T-helper 1 cell treated with Interleukin-12 subunit alpha and Interleukin-12 subunit beta and Interleukin-4 antibody, amounts not matched to agents 30 μg/mL and 1 μg/mL, for 36 hours (primary cell): ENCODE measurements around the gene NTM.

Experiments
- H3K27ac Mint-ChIP-seq: one replicate; pipeline ENCODE4 v1.8.0; 2021; ENCODE audit warnings: mild to moderate bottlenecking, mixed read lengths
- H3K27me3 Mint-ChIP-seq: one replicate; pipeline ENCODE4 v1.8.0; 2021; ENCODE audit warnings: low read depth, mixed read lengths
- H3K36me3 Mint-ChIP-seq: one replicate; pipeline ENCODE4 v1.8.0; 2021; ENCODE audit warnings: low read depth, mixed read lengths
- H3K4me1 Mint-ChIP-seq: one replicate; pipeline ENCODE4 v1.8.0; 2021; ENCODE audit warnings: low read depth, mixed read lengths
- H3K4me3 Mint-ChIP-seq: one replicate; pipeline ENCODE4 v1.8.0; 2021; ENCODE audit warnings: mild to moderate bottlenecking, moderate library complexity, mixed read lengths
- H3K9me3 Mint-ChIP-seq: one replicate; pipeline ENCODE4 v1.8.0; 2021; ENCODE audit warnings: mixed read lengths

NTM gene

GRCh38 chr11:131763193-131763890, 392.9 kb downstream of the NTM start:
- Mint-ChIP-seq H3K27ac (no peak overlapping the region), H3K27me3 (no peaks in the 10 kb centered on the region), H3K4me3 (no peak overlapping the region), H3K9me3 (no peaks in the 10 kb centered on the region), H3K36me3 (no peaks in the 10 kb centered on the region), H3K4me1 (no peaks in the 10 kb centered on the region)

- Mint-ChIP-seq H3K9me3 (no peaks in the 10 kb centered on the region), H3K36me3 (no peaks in the 10 kb centered on the region), H3K27ac (no peak overlapping the region), H3K4me3 (no peak overlapping the region), H3K4me1 (no peaks in the 10 kb centered on the region), H3K27me3 (no peaks in the 10 kb centered on the region)
These were observed 393.7 kb downstream of the NTM start for GRCh38 chr11:131764126-131764525.

- Mint-ChIP-seq H3K9me3 (no peaks in the 10 kb centered on the region), H3K4me1 (no peaks in the 10 kb centered on the region), H3K27ac (no peak overlapping the region), H3K4me3 (no peak overlapping the region), H3K27me3 (no peaks in the 10 kb centered on the region), H3K36me3 (no peaks in the 10 kb centered on the region)
These were observed 394.2 kb downstream of the NTM start for GRCh38 chr11:131764649-131765048.

DNA sequence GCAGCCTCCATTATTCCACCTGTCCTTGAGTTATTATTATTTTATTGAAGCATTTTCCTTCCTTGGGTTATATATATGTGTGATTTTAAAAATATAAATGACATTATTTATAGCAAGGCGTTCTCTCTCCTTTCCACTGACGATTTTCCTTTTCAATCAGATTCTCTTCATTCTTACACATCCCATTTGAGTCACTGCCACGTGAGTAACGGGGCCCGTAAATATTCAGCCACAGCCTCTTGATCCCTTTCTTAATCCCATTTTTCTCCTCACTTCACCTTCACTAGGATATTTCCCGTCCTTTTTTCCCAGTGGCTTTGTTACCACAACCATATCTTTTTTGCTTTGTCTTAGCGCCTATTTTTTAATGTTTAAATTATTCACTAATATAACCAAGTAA, 396.2 kb downstream of the NTM start:
- no peaks in the 10 kb centered on the region for H3K9me3 Mint-ChIP-seq
- no peaks in the 10 kb centered on the region for H3K27me3 Mint-ChIP-seq
- H3K36me3 Mint-ChIP-seq = no peaks in the 10 kb centered on the region
- no peak overlapping the region for H3K4me3 Mint-ChIP-seq
- H3K27ac Mint-ChIP-seq = no peak overlapping the region
- no peaks in the 10 kb centered on the region for H3K4me1 Mint-ChIP-seq

DNA sequence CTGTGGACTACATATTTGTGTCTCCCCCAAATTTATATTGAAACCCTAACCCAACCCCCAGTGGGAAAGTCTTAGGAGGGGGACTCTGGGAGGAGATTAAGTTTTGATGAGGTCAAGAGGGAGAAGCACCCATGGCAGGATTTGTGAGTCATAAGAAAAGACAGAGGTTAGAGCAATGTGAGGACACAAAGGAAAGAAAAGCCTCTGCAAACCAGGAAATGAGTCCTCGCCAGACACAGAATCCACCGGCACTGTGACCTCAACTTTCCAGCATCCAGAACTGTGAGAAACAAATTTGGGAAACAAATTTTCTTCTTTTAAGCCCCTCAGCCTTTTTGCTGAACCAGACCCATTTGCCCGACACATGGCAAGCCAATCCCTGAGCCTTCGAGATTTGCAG, 397.0 kb downstream of the NTM start:
- Mint-ChIP-seq H3K27ac (no peak overlapping the region), H3K27me3 (no peaks in the 10 kb centered on the region), H3K9me3 (no peaks in the 10 kb centered on the region), H3K4me1 (no peaks in the 10 kb centered on the region), H3K4me3 (no peak overlapping the region), H3K36me3 (no peaks in the 10 kb centered on the region)

DNA sequence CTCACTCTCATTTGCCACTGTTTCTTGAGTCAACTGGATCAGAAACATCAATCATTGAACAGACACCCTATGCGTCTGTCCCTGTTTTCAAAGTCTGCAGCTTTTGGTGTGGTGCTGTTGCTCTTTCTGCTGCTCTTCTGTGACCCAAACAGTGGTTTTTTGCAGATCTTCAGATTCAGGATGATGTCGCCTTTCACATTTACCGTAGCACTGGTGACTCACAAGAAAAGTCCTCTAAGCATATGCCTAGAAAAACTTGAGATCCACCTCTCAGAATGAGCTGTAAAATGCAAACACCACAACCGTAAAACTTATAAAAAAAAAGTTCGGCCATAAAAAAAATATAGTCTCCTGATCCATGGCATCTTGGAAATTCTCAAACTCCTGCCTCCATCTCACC, 400.4 kb downstream of the NTM start:
- H3K4me1 Mint-ChIP-seq = no peaks in the 10 kb centered on the region
- H3K27me3 Mint-ChIP-seq = no peaks in the 10 kb centered on the region
- H3K27ac Mint-ChIP-seq = no peak overlapping the region
- no peaks in the 10 kb centered on the region for H3K36me3 Mint-ChIP-seq
- H3K4me3 Mint-ChIP-seq = no peak overlapping the region
- no peaks in the 10 kb centered on the region for H3K9me3 Mint-ChIP-seq

DNA sequence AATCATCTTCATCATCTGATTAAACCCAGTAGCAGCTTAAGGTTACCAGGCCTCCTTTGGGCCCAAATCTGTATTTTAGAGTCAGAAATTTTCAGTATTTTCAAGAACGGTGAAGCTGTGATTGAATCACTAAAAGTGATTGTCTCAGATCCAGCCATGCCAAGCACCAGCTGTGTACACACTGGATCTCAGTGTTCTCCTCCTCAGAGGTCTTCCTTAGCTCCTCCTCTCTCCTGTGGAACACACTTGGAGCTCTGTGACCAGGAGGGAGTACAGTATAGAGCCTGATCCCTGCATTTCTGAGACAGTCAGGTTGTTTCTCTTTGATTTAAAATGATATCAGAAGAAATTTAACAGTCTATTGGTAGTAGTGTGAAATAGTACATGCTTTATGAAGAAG, 401.1 kb downstream of the NTM start:
- no peaks in the 10 kb centered on the region for H3K27me3 Mint-ChIP-seq
- H3K36me3 Mint-ChIP-seq = no peaks in the 10 kb centered on the region
- H3K27ac Mint-ChIP-seq = no peak overlapping the region
- no peaks in the 10 kb centered on the region for H3K9me3 Mint-ChIP-seq
- no peaks in the 10 kb centered on the region for H3K4me1 Mint-ChIP-seq
- no peak overlapping the region for H3K4me3 Mint-ChIP-seq

DNA sequence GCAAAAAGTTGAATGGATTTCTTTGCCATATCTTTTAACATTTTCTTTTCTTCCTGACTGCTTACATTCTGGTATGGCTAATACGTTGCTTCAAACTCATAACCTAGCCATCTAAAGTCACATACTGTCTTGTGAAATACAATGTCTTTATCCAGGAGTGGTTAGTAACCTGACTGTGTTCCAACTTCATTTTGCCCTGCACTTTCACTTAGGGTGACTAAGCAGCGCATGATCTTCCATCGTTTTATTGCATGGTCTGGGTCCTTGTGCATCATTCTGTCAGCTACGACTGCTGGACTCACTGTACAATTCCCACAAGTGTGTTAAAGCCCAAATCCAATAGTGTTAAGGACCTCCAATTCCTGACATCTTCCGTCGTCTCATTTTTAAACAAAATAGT, 403.2 kb downstream of the NTM start:
- Mint-ChIP-seq H3K9me3 (no peaks in the 10 kb centered on the region), H3K4me3 (no peak overlapping the region), H3K4me1 (no peaks in the 10 kb centered on the region), H3K27me3 (no peaks in the 10 kb centered on the region), H3K27ac (no peak overlapping the region), H3K36me3 (no peaks in the 10 kb centered on the region)

DNA sequence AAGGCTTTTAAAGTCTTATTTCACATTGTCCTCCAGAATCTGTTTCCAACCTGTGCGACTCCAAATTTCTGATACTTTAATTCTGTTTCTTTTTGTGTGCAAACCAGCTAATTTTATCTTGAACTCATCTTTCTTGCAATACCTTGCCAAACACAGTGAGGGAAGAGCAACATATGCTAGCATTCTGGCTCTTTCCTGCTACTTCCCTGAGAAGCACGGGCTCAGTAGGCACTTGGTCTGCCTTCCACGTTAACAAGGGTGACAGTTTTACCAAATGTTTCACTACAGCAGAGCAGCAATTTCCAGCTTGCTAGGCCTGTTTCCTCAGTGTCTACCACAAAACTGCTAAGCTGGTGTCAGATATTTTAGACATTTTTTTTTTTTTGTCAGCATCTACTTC, 405.8 kb downstream of the NTM start:
- Mint-ChIP-seq H3K4me3 (no peak overlapping the region), H3K27me3 (no peaks in the 10 kb centered on the region), H3K36me3 (no peaks in the 10 kb centered on the region), H3K9me3 (no peaks in the 10 kb centered on the region), H3K27ac (no peak overlapping the region), H3K4me1 (no peaks in the 10 kb centered on the region)

GRCh38 chr11:131785801-131786200, 415.4 kb downstream of the NTM start:
- H3K27ac Mint-ChIP-seq = no peak overlapping the region
- H3K27me3 Mint-ChIP-seq = no peaks in the 10 kb centered on the region
- no peaks in the 10 kb centered on the region for H3K4me1 Mint-ChIP-seq
- no peaks in the 10 kb centered on the region for H3K36me3 Mint-ChIP-seq
- H3K9me3 Mint-ChIP-seq = no peaks in the 10 kb centered on the region
- H3K4me3 Mint-ChIP-seq = no peak overlapping the region

GRCh38 chr11:131787119-131787518, 416.7 kb downstream of the NTM start:
- Mint-ChIP-seq H3K9me3 (no peaks in the 10 kb centered on the region), H3K36me3 (no peaks in the 10 kb centered on the region), H3K4me3 (no peak overlapping the region), H3K4me1 (no peaks in the 10 kb centered on the region), H3K27ac (no peak overlapping the region), H3K27me3 (no peaks in the 10 kb centered on the region)

GRCh38 chr11:131790586-131790985, 420.2 kb downstream of the NTM start:
- H3K27ac Mint-ChIP-seq = no peak overlapping the region
- H3K36me3 Mint-ChIP-seq = no peaks in the 10 kb centered on the region
- H3K4me3 Mint-ChIP-seq = no peak overlapping the region
- H3K9me3 Mint-ChIP-seq = no peaks in the 10 kb centered on the region
- H3K4me1 Mint-ChIP-seq = no peaks in the 10 kb centered on the region
- H3K27me3 Mint-ChIP-seq = no peaks in the 10 kb centered on the region

- no peaks in the 10 kb centered on the region for H3K27me3 Mint-ChIP-seq
- no peak overlapping the region for H3K4me3 Mint-ChIP-seq
- no peaks in the 10 kb centered on the region for H3K9me3 Mint-ChIP-seq
- H3K36me3 Mint-ChIP-seq = no peaks in the 10 kb centered on the region
- H3K4me1 Mint-ChIP-seq = no peaks in the 10 kb centered on the region
- H3K27ac Mint-ChIP-seq = no peak overlapping the region
These were observed 421.8 kb downstream of the NTM start for GRCh38 chr11:131792243-131792642.

DNA sequence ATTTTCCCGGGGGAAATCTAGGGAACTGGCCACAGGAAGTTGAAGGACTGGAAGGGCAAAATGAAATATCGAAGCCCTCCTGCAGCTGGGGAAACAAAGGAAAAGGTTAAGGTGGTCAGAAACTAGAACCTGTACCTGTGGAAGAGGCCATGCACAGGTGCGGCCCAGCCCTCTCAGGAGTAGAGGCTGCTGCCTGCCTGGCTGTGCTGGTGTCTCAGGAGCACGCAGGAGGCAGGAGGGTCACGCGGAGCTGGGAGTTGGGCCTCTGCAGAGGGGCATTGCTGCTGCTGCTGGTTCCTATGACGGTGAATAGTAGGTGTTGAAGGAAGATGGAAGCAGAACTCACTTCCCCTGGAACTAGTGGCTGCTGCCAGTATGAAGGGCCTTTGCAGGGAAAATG, 425.7 kb downstream of the NTM start:
- no peaks in the 10 kb centered on the region for H3K9me3 Mint-ChIP-seq

GRCh38 chr11:131796541-131796940, 426.1 kb downstream of the NTM start:
- Mint-ChIP-seq H3K27me3 (no peaks in the 10 kb centered on the region), H3K9me3 (no peaks in the 10 kb centered on the region), H3K4me1 (no peaks in the 10 kb centered on the region)

More for the DNA sequence above, 425.7 kb downstream of the NTM start:
- Mint-ChIP-seq H3K27ac (no peak overlapping the region), H3K4me3 (no peak overlapping the region), H3K27me3 (no peaks in the 10 kb centered on the region), H3K36me3 (no peaks in the 10 kb centered on the region), H3K4me1 (no peaks in the 10 kb centered on the region)

DNA sequence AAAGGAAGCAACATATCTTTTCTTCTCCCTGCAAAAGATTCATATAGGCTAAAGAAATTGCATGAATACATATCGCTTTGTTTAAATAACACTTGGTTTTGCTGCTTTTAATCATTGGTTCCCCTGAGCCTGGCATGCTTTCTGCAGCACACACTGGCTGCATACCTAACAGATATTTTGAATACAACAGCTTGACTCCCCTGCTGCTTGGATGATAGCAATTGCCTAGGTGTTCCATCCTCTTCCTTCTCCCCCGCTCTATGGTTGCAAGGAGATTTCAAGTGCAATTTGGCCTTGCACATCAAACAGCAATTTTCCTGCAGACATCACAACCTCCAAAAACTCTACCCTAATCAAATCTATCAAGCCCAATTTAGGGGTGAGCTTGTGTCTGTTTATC, 430.0 kb downstream of the NTM start:
- H3K27me3 Mint-ChIP-seq = no peaks in the 10 kb centered on the region
- H3K4me1 Mint-ChIP-seq = no peaks in the 10 kb centered on the region
- H3K9me3 Mint-ChIP-seq = no peaks in the 10 kb centered on the region
- H3K27ac Mint-ChIP-seq = no peak overlapping the region
- no peaks in the 10 kb centered on the region for H3K36me3 Mint-ChIP-seq
- no peak overlapping the region for H3K4me3 Mint-ChIP-seq

More at GRCh38 chr11:131796541-131796940, 426.1 kb downstream of the NTM start:
- Mint-ChIP-seq H3K27ac (no peak overlapping the region), H3K36me3 (no peaks in the 10 kb centered on the region), H3K4me3 (no peak overlapping the region)
